ENCODE data around the gene RNF144A.

- no peak for TF ChIP-seq CTCF (IDR thresholded peaks at IDR 0.05)
- no peak for TF ChIP-seq EP300 (IDR thresholded peaks at IDR 0.05)
These were observed 151.2 kb downstream of the RNF144A start for GRCh38 chr2:7068457-7068856.

All from suprapubic skin (tissue), 3 donors.